OCI-LY3 (cell line): ENCODE data around the gene EVX2.

Experiments used
- CTCF ChIP-seq: fragments of 200-600, 300-600 bp; sonication (generic); IDR thresholded peaks from 2 replicates; pipeline ENCODE4 v1.5.1; 2014; ENCODE audit warnings: antibody characterized with exemption, low read length, low read depth
- EZH2phosphoT487 ChIP-seq: fragments of 200-600 bp; shearing (Covaris generic); IDR thresholded peaks from 2 replicates; pipeline ENCODE4 v1.6.1; 2018; ENCODE audit warnings: antibody characterized with exemption, mixed run types, low read depth

DNA sequence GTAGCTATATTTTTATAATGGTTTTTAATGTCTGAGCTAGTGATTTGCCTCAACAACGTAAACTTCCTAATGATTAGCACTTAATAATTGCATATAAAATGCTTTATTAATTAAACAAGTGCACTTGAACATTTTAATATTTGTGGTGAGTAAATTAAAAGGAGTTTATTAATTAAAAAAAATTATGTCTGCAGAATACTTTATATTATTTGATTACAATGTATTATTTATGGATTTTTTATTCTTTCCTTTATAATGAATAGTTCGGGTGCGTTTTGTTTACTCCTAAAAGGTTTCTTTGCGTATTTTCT is 48.0 kb upstream of the EVX2 start:
- TF ChIP-seq CTCF: no peak
- no peak for TF ChIP-seq EZH2phosphoT487
